Epithelial cell of proximal tubule (primary cell): ENCODE measurements around the gene SLC7A14. TPM values are rescaled to one million over a fixed set of nuclear protein-coding genes. Genes with fewer than 3 reads are reported as not detected.

Source experiments
- DNase-seq: peaks from one replicate; pipeline ENCODE4 v3.0.0-alpha.2; 2011; ENCODE audit warnings: low read depth
- H3K4me3 ChIP-seq: 2 replicates; pipeline ENCODE4 v1.5.1; 2011; ENCODE audit warnings: low read depth, mild to moderate bottlenecking, low read length
- CTCF ChIP-seq: conservative IDR thresholded peaks from 2 replicates; pipeline ENCODE4 v1.5.1; 2012; ENCODE audit warnings: low read depth, mild to moderate bottlenecking, low read length
- total RNA-seq: library from RNA; depleted of rRNA; stranded (reverse); fragments of >200 nt; gene quantifications from 2 replicates; pipeline ENCODE4 v1.2.3, GENCODE V29; 2015

SLC7A14 gene
- total RNA-seq, 1 donor from 2014 or later, result 0.12 TPM

- DNase-seq, result no peak
- TF ChIP-seq CTCF, result no peak
- no peak overlapping the region for H3K4me3 ChIP-seq
Observed at GRCh38 chr3:170551252-170551651, 34.6 kb downstream of the SLC7A14 start.

- TF ChIP-seq CTCF, result no peak
- DNase-seq, result no peak
Observed at GRCh38 chr3:170542704-170543103, 43.2 kb downstream of the SLC7A14 start.

GRCh38 chr3:170539897-170540296, 46.0 kb downstream of the SLC7A14 start:
- TF ChIP-seq CTCF, result no peak
- no peak overlapping the region for H3K4me3 ChIP-seq
- no peak for DNase-seq

More at GRCh38 chr3:170542704-170543103, 43.2 kb downstream of the SLC7A14 start:
- no peak overlapping the region for H3K4me3 ChIP-seq

- no peak overlapping the region for H3K4me3 ChIP-seq
- no peak for TF ChIP-seq CTCF
- DNase-seq, result no peak
Observed at GRCh38 chr3:170536712-170537111, 49.2 kb downstream of the SLC7A14 start.

GRCh38 chr3:170534227-170534626, 51.6 kb downstream of the SLC7A14 start:
- no peak for TF ChIP-seq CTCF
- peak; percentile 25 for DNase-seq

GRCh38 chr3:170532573-170532972, 53.3 kb downstream of the SLC7A14 start:
- no peak for TF ChIP-seq CTCF
- DNase-seq, result no peak
- H3K4me3 ChIP-seq, result no peak overlapping the region

More at GRCh38 chr3:170534227-170534626, 51.6 kb downstream of the SLC7A14 start:
- H3K4me3 ChIP-seq, result no peak overlapping the region

GRCh38 chr3:170531657-170532335, 54.1 kb downstream of the SLC7A14 start:
- TF ChIP-seq CTCF, result no peak
- DNase-seq, result no peak
- H3K4me3 ChIP-seq, result no peak overlapping the region
